IPS DF 4.7 (cell line): ENCODE data around the gene SOX13.

Source experiments
- DNase-seq: peaks from one replicate; pipeline ENCODE4 v3.0.0-alpha.2; 2013; ENCODE audit warnings: low spot score; ENCODE audit errors: extremely low read depth

SOX13 gene

GRCh38 chr1:204151552-204152309 is 78.8 kb downstream of the SOX13 start, which contains the start of gene ETNK2:
TSS of gene ETNK2 (minus strand) at chr1:204152044. CDS start at chr1:204151852, 192 bp downstream.
- no peak for DNase-seq

- no peak for DNase-seq
These were observed 79.6 kb downstream of the SOX13 start for GRCh38 chr1:204152310-204153044.

GRCh38 chr1:204153667-204154066 is 80.8 kb downstream of the SOX13 start:
- DNase-seq, result no peak

GRCh38 chr1:204154568-204155255 is 81.8 kb downstream of the SOX13 start:
- no peak for DNase-seq

- DNase-seq, result no peak
These were observed 83.0 kb downstream of the SOX13 start for GRCh38 chr1:204155881-204156280.

- DNase-seq, result no peak
These were observed 85.0 kb downstream of the SOX13 start for GRCh38 chr1:204157962-204158361.

- no peak for DNase-seq
These were observed 88.9 kb downstream of the SOX13 start for GRCh38 chr1:204161609-204162493.

GRCh38 chr1:204162494-204163074 is 89.7 kb downstream of the SOX13 start:
- DNase-seq, result peak; percentile 25

GRCh38 chr1:204166219-204166618 is 93.3 kb downstream of the SOX13 start, which contains the start of gene REN:
TSS of gene REN (minus strand) at chr1:204166337. CDS start at chr1:204166293, 44 bp downstream.
- DNase-seq, result no peak

- DNase-seq, result no peak
These were observed 94.8 kb downstream of the SOX13 start for GRCh38 chr1:204167730-204168129.

- DNase-seq, result no peak
These were observed 96.9 kb downstream of the SOX13 start for GRCh38 chr1:204169858-204170257.

- DNase-seq, result no peak
These were observed 97.7 kb downstream of the SOX13 start for GRCh38 chr1:204170494-204171155.

- no peak for DNase-seq
These were observed 98.8 kb downstream of the SOX13 start for GRCh38 chr1:204171751-204172178.

- DNase-seq, result no peak
These were observed 99.6 kb downstream of the SOX13 start for GRCh38 chr1:204172404-204173029.

GRCh38 chr1:204174958-204175357 is 102.0 kb downstream of the SOX13 start:
- no peak for DNase-seq

- no peak for DNase-seq
These were observed 103.1 kb downstream of the SOX13 start for GRCh38 chr1:204176049-204176448.

- DNase-seq, result no peak
These were observed 104.2 kb downstream of the SOX13 start for GRCh38 chr1:204177133-204177532.
